Measurements from ENCODE around the gene BCLAF1. TPM values are rescaled to one million over a fixed set of nuclear protein-coding genes. Genes with fewer than 3 reads are reported as not detected.

BCLAF1 gene
- total and polyA plus RNA-seq, 2 of the 8 experiments (the other 6 are each of a cell fraction or from before 2014, with no cell fraction given) = 30.5 to 230 TPM

DNA sequence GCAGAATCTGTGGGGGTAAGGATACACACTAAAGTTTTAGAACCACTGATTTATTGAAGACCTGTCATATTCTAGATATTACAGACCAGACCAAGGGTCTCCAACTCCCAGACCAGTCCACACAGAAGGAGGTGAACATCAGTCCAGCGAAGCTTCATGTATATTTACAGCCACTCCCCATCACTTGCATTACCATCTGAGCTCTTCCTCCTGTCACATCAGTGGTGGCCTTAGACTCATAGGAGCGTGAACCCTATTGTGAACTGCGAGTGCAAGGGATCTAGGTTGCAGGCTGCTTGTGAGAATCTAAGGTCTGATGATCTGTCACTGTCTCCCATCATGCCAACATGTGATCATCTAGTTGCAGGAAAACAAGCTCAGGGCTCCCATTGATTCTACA lies 5.0 kb upstream of the BCLAF1 start (continued):
- TF ChIP-seq HDAC6 (IDR thresholded peaks at IDR 0.05; ENCODE audit: low read depth, low read length) = no peak

Data from H1 (cell line).